HG03342 (cell line): ENCODE measurements around the gene FAM83C.

Experiments
- ATAC-seq: cut with Tn5 transposase; IDR thresholded peaks from one replicate; pipeline ENCODE4 v1.9.1; 2021; ENCODE audit warnings: mild to moderate bottlenecking, moderate library complexity; ENCODE audit not compliant: unreplicated experiment

FAM83C gene

DNA sequence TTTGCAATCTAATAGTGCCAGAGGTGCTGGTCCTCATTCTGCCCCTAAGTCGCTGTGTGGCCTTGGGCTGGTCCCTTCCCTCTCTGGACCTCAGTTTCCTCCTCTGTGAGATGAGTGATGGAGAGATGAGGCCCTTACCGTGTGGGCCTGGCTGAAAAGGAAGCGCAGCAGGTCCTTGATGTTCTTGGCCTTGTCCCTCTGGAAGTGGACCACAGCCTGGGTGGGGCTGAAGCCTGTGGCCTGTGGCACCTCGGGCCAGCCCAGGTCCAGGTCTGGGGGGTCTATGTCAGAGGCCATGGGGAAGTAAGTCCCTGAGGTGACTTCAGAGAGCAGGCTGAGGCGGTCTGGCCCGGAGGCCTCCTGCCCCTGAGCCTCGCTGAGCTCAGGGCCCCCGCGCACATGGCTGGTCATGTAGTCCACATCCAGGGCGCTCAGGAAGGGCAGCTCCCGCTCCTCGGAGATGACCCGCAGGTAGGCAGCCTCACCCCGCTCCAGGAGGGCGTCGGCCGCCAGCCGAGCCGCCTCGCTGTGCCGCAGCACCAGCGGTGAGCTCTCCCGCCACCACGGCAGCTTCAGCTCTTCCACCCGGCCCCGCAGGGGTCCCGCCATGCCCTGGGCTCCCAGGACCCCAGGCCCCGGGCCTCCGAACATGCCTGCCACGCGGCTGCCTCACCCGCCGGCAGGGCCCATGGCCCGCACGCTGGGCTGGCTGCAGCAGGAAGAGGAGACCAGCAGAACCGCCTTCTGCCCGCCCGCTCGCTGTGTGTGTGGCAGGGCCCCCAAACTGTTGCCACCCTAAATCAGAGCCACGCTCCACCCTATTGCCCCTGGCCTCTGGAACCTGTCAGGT lies at the start of gene FAM83C:
TSS of gene FAM83C (minus strand) at position 772 of the 850 bp plus-strand sequence. CDS start at position 651, 121 bp downstream.
- ATAC-seq = no peak

DNA sequence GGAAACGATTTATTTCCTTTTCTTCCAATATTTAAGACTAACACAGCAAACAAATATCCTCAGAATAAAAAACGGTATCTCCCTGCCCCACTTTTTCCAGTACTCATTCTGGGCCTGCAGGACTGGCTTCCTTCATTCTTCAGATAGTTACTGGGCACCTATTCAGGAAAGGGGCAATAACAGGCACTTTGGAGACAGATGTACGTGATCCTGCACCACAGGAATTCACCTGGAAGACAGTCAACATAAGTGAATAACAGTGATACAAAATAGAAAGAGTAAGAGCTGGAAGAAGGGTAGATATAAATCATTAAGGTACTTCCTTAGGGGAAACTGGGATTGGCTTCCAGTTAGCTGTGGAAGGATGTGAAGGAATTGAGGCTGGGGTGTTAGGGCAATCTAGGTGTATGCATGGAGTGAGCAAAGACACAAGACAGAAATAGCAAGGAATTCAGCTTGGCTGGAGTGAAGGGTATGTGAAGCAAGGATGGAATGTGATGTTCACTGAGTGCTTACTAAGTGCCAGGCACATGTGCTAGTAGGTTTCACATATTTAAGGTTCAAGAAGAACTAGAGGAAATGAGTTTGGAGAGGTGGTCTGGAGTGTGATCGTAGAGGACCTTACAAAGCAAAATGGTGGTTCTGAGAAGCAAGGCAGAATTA lies 49.3 kb upstream of the FAM83C start:
- ATAC-seq = no peak

DNA sequence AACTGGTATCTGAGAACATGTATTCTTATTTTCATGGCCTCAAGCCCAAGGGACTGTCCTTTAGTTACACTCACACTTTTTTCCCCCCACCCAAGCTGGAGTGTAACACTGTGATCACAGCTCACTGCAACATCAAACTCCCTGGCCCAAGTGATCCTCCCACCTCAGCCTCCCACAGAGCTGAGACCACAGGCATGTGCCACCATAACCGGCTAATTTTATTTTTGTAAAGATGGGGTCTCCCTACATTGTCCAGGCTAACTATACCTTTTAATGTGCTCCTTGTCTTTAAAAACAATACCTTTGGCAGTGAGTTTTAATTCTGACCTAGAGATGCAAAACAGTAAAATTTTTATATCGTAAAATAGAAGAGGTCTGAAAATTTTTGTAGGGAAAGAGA lies 48.2 kb upstream of the FAM83C start:
- ATAC-seq = no peak

DNA sequence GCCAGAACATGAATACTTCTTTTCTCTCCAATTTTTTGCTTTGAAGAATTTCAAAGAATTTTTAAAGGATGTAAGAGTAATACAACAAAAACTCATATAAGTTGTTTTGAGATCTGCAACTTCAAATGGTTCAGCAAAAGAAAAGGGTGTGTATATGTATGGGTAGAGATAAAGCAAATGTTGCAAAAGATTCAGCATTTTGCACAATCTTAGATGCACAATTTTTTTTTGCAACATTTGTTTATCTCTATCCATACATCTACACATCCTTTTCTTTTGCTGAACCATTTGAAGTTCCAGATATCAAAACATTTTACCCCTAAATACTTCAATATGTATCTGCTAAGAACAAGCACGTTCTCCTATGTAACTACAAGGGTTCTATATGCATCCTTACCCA lies 47.4 kb upstream of the FAM83C start:
- ATAC-seq = no peak

DNA sequence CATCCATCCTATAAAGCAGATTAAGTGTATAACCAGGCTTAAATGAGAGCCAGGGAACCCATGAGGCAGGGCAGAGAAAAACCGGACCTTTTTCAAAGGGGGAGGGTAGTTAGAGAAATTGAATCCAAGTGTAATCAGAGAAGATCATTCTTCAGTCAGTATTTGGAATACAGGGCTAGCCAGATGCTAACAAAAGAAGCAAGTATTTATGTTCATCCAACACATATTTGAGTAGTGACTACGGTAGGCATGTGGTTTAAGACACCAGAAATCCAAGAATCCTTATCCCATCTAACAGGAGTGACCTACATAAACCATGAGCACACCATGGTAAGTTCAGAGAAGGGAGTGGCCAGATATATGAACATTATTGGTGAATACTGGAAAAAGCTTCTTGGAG lies 46.8 kb upstream of the FAM83C start:
- ATAC-seq = no peak

DNA sequence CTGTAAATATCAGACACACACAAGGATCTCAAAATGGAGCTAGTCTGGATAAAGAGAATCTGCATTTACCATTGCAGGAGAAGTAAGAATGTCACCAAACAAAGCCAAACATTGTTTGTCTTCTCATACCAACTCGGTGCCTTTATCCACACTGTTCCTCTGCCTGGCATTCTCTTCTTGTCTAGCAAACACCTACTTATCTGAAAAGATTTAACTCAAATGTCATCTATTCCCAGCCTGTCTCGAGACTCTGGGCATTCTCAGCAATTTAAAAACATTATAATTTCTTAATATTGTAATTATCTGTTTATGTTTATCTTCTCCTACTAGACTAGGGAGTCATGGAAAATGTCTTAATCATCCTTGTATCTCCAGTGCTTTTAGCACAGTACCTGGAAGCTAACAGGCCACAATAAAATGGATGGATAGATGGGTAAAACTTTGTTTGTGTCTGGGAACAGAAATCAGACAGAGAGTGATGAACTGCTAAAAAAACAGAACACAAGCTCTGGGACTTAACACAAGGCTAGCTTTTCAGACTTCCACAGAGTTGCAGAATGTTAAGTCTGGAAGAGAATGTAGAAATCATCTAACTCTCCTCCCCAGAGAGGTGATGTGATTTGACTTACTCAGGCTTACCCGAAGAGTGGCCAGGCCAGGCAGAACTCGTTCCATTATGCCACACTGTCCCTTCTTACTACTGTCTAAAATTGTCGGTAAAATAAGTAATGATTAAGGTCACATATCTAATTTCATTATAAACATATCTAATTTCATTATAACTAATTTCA lies 42.3 kb upstream of the FAM83C start:
- ATAC-seq = no peak

DNA sequence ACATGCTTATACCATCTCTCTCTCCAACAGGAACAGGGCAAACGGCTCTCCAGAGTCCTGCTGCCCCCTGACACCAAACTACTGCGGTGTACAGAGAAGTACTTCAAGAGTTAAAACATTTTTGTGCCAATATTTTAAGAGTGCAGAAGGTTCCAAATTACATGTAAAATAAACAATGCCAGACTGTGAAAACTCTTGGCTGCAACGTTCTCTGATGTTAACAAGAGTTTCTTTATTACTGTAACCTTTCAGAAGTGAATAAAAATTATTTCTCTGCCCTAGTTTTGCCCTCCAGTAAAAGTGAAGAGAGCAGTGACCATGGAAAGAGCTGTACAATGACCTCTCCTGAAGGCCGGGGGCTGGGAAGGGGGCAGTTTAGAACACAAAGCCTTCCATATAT lies 41.4 kb upstream of the FAM83C start:
- no peak for ATAC-seq

DNA sequence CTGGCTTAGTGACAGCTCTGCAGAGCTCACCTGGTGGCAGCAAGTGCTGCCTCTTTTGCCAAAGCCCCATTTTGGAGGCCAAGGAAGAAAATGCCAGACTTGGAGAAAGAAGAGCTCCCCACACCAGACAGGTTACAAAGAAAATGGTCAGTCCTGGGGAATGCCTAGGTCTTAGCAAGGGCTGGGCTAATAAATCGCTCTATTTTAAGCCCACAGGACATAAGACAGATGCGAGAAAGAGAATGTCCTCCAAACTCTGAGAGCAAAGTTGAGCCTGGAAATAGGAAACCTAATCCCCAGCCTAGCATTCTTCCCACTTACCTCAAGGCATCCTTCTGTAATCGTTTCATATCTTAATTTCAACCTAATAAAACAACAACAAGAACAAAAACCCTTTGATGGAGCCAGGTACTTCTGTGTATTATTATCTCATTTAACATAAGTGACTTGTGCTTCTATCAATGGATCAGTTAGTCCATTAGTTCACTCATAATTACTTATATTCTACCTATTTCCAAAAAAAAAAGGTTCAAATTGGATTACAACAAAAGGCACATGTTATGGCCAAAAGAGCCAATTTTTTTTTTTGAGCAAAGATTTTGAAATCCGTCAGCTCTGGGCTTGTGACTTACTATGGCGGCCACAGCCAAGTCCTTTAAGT lies 40.4 kb upstream of the FAM83C start:
- ATAC-seq = no peak

DNA sequence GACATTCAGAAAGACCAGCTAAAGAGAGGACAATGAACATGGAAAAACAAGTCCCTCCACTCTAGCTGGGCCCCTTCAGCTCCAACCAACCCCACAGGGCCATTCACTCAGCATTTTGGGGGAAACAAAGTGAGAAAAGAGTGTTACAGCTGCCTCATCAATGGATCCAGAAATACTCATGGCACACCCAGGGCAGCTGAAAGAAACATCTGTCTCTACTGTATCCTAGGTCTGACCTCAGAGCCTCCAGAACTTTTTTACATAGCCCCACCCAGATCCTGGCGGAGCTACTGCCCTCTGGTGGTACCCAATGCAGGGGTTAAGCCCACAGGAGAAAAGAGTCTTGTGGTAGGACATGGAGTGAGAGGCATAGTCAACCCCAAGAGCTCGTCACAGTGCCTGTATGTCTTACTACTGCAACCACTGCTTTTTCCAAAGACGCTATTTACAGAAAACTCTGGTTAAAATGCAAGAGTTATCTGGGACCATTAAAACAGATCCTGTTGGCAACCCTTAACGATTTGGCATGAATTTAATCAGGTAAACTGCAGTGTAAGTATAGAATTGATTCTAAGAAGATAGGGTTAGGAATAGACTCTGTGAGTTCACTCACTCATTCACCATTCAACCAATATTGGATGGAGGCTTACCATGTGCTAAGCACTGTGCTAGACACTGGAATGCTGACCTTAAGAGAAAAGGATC lies 37.4 kb upstream of the FAM83C start:
- ATAC-seq = no peak

DNA sequence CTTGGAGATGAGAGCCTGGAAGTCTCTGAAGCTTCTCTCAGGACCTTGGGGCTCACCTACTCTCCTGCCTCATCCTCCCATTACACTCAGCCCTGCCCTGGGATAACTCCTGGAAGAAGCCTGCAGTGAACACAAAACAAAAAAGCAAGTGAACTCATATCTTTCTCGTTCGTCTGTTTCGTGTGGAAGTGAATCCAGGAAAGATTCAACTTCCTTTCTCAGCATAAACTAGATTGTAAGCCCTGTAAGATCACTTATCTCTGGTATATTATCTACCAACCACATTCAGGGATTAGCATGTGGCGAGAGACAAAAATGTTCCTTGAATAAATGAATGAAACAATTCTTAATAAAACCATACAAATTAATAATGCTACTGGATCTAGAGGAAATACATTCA lies 36.5 kb upstream of the FAM83C start:
- ATAC-seq = no peak

DNA sequence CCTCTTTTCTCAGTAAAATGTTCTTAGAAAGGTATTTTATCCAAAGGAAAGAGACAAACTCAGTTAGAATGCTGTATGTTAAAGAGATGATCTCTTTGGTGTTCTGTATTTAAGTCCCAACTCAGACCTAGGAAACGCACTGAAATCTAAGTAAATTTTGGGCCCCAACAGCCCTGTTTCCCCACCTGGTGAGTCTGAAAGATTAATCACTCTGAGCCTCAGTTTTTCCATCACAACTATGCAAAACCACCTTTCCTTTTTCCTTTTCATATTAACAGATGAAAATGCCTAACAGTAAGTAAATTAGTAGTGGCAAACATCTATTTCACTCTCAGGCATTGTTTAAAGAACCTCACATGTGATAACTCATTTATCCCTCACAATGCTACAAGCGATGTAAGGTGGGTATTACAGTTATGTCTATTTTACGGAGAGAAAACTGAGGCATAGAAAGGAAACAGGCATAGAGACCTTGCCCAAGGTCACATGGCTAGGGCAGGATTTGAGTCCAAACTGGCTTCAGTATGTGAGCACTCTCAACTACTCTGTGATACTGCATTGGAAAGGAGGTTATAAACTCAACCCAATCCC lies 36.0 kb upstream of the FAM83C start:
- no peak for ATAC-seq

DNA sequence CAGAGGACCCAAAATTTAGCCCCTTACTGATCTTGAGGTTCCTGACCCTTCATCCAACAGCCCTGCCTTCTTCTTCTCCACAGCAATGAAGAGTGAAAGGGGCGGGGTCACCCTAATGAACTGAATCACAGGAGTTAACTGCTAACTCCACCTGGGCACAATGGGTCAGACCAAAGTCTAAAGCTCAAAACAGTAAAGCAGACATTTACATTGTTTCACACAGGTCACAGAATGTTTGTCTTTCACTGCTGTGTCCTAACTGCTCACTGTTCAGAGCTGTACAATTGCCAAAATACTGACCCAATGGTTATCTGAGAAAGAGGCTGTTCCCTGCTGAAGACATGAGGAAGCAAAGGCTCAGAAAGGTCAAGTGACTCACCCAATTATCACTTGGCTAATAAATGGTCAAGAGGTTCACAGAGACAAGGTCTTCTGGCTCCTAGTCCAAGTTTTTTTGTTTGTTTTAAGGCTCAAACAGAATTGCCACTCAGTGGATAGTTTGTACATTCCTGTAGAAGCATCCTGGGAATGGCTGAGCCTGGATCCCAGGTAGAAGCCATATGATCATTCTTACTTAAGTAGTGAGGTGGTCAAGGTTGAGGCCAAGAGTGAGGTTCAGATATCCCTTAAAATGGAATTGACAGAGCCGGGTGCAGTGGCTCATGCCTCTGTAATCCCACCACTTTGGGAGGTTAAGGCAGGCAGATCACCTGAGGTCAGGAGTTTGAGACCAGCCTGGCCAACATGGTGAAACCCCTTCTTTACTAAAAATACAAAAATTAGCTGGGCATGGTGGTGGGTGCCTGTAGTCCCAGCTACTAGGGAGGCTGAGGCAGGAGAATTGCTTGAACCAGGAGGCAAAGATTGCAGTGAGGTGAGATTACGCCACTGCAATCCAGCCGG lies 35.1 kb upstream of the FAM83C start:
- ATAC-seq = no peak

DNA sequence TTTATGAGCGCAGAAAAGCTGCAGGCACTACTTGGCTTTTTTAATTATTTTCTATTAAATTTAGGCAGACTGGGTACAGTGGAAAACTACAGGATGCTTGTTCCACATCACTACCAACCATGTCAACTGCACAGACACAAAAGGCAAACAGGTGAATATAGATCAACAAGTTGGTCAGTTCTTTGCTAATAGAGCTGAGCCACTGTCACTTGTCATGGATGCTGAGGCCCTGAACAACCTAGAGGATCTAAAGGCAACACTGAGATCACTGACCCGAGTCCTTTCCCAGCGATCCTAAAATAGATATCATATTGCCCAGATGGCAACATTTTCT lies 34.5 kb upstream of the FAM83C start:
- no peak for ATAC-seq

DNA sequence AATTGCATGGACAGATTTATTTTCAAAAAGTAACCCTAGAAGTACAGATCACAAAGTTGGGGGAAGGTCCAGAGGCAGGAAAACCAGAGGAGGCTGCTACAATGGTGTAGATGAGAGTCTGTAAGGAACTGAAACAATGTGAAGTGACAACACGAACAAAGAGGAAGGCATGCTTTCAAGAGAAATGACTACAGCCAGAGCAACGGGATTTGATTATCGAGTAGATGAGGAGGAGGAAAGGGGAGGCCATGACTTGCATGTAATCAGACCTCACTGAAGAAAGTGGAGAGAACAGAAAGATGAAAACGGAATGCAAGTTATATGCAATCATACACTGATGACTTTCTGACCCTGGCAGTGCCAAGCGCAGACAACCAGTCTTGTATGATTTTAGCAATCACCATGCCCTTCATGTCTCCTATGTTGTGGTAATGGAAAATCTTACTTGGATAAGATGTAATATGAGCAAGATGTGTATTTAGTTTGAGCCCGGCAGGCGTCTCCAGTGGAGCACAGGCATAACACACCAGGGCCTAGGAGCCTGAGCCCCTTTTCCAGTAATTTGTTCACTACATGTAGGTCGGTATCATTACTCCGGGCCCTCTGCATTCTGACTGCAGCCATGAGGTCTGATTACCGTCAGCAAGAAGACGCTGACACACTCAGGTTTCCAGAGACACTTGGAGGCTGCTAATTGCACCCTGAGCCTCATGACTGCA lies 34.0 kb upstream of the FAM83C start:
- ATAC-seq = no peak

DNA sequence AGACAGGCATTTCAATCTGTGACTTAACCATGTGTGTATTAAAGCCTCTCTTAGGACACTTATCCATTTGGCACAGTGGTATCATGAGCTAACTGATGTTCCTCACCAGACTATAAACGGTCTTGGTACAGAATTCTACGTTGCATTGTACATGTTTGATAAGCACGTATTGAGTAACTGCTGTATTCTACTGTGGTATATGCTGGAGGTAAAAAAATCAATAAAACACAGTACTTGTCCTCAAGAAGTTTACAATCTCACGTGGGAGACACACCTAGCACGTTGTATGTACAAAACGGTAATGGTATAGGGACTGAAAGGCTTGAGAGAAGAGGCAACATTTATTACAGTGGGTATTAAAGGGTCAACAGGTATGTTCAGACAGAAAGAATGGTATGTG lies 33.2 kb upstream of the FAM83C start:
- no peak for ATAC-seq

DNA sequence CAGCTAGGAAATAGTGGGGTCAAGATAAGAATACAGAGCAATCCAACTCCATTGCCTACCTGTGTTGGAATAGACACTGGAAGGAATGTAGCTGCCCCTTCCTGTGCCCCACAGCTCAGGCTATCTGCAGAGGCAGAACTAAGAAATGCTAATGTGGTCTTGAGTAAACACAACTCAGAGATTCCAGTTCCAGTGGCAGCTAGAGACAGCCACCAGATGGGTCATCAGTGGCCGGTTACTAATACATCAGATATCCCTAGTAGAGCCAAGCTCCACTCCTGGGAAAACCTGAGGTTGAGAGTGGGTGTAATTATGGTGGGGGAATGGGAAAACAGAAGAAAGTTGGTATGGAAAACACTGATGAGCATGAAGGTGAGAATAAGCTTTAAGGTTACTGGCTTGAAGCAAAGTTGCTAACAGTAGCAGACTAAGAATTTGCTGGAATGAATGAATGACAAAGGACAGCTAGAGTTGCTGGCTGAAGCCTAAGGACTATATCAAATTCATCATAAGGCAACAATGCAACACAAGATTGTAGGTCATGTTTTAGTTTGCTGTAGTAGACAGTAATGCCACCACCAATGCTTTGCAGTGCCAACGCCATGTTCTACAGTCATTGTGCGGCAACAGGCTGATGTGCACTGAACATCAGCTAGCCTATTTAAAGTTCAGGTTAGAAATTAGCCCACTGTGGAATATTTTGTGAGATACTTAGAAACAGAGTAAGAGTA lies 28.3 kb upstream of the FAM83C start:
- ATAC-seq = no peak

DNA sequence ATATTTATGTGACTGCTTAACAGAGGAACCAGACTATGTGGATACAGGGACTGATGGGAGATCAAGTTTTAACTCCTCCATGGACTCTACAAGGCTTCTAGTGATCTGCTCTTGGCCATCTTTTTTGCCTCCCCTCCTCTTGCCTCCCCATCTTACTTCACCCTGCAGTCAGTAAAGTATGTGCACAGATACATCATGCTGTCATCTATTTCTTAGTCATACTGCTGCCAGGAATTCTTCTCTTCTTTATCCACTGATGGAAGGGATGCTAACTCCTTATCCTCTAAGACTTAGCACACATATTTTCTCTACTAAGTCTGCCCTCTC lies 27.6 kb upstream of the FAM83C start:
- no peak for ATAC-seq

DNA sequence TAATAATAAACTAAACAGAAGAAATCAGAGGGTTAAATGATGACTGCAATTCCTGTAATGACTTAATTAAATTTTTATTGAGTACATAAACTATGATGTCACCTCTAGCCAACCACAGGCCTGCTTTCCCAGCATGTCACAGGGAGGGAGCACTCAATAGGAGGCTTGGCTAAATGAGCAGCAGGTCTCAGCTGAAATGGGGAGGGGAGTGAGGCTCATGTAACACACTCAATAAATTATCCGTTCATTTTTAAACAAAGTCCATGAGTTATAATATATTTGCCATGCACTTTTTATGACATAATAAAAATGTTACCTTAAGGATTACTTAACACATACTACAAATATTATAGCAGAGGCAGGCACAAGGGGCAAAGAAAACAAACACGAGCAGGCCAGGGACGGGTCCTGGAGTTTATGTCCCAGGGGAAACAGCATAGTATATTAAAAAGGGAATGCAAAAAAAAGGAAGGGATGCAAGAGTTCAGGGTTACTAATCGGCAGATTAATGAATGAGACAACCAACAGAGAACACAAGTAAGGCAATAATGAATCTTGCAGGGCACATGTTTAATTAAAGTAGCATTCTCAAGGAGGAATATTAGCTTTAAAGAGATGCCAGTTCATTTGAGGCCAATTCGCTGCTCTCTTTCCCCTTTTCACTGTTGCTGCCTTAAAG lies 27.1 kb upstream of the FAM83C start:
- no peak for ATAC-seq
